Measurements from ENCODE around the gene TRPC3.

TRPC3 gene

DNA sequence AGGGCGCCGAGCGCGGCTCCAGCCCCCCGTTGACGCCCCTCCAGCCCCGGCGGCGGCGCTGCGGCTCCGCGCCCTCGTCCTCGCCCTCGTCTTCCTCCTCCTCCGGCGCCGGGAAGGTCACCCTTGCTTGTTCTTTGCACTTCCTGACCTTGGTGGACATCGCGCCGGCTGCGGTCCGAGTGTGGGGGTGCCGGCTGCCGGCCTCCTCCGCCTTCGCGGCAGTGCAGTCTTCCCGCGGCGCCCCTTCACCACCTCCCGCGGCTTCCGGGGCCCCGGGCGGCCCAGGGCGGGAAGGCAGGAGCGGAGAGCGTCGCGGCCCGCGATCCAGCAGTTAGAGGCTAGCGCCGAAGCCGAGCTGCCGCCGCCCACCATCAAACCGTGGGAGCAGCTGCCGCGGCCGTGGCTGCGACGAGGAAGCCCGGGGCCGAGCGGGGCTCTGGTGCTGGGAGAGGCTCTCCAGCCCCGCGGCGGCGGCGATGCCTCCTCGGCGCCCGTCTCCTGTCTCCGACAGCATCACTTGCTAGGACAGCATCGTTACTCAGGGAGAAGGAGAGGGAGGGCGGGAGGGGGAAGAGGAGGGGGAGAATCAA is at the start of gene TRPC3:
TSS of gene TRPC3 (minus strand) at position 540 of the 590 bp plus-strand sequence. CDS start at position 160, 380 bp downstream.
- no peak for DNase-seq (ENCODE audit: low read depth in 2 of 2)

DNA sequence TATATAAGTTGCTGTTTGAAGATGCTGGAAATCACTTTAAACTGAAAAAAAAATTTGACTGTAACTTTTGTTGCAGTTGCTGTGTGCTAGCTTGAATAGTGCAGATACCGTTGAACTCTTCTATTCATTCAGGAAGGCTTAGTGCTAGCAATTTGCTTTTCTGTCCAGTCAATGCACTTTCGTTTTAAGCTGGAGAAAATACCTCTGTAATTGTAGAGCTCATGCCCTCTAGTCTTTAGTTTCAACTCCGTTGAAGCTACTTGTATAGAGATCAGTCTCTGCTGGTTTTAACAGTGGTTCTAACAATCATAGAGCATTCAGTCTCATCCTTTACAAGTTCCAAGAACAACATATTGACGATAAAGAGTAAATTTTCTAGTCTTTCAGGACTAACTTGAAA is 49.0 kb upstream of the TRPC3 start:
- DNase-seq (ENCODE audit: low read depth in 2 of 2): no peak

DNA sequence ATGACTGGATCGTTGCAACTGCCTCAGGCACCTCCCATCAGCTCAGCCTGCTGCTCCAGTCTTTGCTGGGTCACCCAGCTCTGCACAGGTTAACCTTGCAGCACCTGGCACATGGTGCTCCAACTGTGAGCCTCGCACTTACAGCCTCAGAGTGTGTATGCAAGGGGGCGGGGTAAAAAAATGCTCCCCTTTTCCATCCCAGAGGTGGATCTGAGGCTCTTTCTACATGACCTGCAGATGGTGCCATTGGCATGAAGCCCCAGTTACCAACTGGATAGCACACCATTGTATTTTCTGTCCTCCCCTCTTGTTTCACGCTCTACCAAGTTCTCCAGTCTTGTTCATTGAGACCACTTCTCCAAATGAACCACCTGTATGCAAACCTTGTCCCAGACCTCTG is 46.2 kb upstream of the TRPC3 start:
- no peak for DNase-seq (ENCODE audit: low read depth in 2 of 2)

DNA sequence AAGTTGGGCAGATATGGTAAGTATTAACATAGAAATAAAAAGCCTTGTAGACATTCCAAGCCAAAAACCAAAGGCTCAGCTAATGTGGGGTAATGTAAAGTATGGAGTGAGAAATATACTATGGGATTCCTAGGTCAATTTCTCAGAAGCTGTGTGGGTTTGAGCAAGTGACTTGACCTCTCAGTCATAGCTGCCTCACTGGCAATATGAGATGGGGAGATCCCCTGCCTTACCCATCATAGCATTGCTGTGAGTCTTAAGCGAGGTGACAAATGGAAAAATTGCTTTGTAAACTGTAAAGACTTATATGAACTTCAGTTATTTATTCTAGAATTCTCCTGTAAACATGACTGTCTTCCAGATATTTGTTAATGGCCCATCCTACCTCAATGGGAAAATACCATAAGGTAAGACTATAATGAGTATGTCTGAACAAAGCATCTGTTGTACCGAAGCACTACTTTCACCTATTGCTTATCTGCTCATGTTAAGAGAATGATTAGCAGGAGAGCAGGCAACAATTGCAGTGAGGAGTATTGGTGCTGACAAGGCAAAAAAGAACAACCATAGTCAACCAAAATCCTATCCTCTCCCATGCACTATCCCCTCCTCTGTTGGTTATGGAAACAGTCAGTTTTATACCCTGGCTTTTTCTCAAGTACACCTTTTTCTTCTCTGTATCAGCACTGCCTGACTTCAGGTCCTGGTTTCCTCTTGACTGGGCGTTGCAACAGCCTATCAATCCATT is 44.1 kb upstream of the TRPC3 start:
- DNase-seq (ENCODE audit: low read depth in 2 of 2): no peak

DNA sequence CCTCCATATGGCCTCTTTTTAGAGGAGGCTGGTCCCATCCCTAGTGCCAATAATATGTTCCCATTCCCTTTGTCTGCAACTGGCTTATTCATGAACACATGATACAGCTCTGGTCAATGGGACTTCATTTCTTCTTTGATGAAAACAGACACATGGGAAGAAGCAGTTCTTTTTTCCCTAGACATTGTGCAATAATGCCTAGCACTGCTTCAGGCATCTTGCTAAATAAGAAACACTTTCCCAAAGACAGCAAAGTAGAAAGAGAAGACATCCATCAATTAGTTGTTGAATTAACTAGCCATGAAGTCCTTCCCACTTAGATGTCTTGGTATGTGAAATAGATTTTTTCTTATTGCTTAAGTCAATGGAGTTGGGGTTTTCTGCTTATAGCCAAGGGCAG is 40.1 kb upstream of the TRPC3 start:
- no peak for DNase-seq (ENCODE audit: low read depth in 2 of 2)

DNA sequence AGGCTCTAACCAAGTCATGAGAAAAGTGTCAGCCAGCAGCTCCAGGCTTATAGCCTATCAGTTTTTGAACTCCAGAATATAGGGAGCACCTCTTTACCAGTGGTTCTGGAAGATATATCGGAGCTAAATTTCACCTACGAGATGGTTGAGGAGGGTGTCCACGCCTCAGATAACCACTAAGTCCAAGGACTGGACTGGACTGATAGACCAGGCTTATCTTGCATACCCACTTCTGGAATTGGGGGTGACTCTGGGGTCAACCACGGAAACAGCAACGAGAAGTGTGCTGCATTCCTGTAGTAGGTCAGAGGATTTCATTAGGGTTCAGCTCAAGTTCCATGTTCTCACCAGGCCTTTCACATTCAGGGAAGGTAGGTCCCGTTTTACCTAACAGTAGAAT is 38.6 kb upstream of the TRPC3 start:
- DNase-seq (ENCODE audit: low read depth in 2 of 2): no peak

DNA sequence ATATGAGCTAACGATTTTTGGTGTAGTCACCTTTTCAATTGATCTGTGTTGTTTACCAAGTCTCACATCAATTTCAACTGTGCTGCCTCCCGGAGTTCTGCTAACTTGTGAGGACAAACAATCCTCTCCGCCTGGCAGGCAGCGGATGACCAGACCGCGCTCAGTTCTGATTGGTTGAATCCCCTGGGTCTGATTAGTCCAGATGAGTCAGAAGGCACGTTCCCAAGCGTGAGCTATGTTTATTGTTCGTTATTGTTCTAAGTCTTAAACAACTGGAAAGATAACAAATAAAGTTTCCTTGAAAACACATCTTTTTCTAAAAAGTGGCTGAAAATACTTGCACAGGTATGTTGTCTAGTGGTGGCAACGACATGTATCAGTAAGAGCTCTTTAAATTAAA is 37.9 kb upstream of the TRPC3 start:
- no peak for DNase-seq (ENCODE audit: low read depth in 2 of 2)

DNA sequence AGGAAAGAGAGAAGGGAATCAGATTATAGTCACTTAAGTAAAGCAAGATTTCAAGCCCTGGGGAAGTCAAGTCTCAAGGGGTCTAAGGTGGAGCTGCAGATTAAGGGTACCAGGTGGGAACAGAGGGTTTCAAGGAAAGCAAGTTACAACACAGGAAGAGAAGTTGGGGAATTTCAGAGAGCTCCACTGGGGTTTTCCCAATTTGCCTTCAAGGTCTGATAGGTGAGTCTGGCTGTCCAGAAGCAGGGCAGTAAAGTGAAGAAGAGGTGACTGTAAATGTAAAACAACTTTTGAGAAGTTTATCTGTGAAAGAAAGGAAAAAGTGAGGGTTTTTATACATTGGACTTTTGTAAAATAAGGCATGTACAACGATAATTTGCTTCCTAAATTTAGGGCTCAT is 37.1 kb upstream of the TRPC3 start:
- DNase-seq (ENCODE audit: low read depth in 2 of 2): no peak

DNA sequence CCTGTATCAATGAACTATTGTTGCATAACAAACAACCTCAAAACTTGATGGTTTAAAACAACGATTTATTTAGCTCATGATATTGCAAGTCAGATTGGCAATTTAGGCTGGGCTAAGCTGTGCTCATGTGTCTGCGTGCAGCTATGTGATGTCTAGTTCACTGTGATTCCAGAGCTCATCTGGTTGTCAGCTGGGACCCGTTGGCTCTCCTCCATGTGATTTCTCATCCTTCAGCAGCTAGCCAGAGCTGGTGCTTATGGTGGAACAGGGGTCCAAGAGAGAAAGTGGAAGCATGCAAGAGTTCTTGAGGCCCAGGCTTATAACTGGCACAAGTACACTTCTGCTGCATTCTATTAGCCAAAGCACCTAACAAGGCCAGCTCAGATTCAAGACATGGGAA is 28.8 kb upstream of the TRPC3 start:
- no peak for DNase-seq (ENCODE audit: low read depth in 2 of 2)

DNA sequence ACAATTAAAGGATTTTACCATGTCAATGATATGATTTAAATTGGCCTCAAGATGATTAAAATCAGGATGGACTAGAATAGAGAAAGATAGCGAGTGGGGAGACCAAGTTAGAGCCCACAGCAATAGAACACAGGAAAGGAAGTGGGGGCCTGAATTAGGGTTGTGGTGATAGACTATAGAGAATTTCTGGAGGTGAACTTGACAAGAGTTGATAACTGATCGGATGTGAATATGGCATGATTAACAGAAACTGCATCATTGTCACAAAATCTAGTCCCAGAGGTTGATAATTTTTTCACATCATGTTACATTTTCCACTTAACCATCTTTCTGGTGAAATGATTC is 26.3 kb upstream of the TRPC3 start:
- no peak for DNase-seq (ENCODE audit: low read depth in 2 of 2)

DNA sequence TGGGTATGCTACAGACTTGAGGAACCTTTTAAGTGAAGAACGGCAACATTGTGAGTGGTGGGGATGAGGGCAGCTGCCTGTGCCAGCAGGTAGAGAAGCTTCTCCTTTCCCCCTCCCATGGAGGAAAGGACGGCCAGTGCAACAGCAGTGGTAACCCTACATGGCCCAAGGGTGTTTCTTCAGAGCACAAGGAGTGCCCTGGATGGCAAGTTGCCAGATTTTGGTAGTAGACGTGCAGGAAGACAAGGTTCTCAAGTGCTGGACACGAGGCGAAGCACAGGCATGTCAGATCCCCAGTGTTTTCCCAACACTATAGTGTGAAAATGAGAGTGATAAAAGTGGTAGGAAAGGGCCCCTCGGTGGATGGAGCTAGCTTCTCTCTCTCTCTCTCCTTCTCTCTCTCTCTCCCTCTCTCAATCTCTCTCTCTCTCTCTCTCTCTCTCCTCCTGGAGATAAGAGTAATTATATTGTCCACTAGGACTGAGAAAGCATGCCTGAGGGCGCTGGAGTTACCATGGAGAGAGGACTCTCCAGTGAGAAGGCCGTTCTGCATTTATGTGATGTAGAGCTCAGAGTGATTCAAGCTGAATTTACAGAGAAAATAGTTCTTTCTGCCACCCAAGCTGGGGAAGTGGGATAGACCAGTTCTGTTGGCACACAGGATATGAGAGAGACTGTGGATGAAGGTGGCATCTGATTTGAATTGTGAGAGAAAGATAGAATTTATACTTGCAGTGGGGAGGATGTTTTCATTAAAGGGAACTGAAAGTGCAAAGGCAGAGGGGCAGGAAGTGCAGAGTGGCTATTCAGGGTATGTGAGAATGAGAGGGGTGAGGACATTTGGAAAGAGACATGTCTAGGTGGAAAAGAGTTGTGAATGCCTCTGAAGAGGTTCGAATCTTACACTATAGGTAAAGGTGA is 25.7 kb upstream of the TRPC3 start:
- DNase-seq (ENCODE audit: low read depth in 2 of 2): no peak

DNA sequence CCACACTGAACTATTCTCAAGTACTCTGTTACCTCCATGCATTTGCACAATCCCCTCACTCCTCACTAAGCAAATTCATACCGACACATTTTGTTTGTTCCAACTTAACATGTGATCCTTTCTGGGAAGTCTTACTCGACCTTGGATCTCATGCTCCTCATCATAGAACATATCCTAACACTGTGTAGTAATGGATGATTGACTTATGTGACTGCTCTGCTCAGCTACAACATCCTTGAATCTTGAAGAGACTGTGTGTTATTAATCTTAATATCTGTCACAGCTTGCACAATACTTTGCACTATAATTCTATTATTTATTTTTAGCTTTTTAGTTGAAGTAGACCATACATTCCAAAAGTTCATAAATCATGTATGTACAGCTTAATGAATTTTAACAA is 23.9 kb upstream of the TRPC3 start:
- no peak for DNase-seq (ENCODE audit: low read depth in 2 of 2)

DNA sequence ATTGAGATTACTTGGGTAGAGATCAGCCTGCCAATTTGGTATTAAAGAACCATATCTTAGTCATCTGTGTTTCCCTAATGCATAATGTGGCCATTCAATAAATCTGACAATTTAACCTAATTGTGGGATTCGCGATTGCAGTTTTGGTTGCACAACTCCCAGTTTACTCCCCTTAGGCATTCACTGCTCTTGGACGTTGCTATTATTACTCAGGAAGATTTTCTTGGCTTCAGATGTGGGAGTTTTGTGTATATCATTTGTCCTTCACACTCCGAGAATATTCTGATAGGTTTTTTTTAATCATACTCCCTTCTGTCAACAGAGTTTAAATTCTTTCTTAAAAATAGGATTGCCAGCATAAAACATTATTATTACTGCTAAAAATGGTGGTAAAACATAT is 22.0 kb upstream of the TRPC3 start:
- no peak for DNase-seq (ENCODE audit: low read depth in 2 of 2)

DNA sequence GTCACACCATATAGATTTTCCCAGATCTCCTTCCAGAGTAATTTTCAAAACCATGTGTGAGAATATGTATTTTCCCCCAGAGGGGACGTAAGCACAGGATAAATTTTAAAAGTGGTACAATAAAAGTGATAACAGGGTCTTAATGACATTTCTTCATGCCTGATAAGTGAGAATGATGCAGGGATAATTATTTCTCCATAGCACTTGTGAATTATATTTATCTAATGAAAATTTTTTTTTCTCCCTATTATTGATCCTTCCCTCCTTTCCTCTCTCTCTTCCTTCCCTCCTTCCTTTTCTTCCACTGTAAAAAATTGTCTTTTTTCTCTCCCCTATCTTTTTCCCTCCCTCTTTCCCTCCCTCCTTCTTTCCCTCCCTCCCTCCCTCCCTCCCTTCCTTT is 17.0 kb upstream of the TRPC3 start:
- DNase-seq (ENCODE audit: low read depth in 2 of 2): no peak

DNA sequence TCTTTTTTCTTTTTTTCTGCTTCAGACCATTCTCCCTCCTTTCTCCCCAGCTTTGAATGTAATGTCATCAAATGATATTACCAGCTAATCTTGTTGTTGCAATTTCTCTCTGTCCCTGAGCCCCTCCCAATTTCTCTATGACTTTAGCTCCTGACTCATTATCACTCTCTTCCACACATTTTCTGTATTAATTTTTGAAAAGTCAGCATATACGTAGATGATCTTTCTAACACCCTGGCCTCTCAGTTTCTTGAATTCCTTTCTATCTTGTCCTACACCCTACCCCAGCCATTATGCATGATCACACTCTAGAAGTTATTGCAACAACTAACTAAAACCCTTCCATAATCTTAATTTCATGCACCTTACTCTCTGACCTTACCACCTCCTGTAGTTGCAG is 13.1 kb upstream of the TRPC3 start:
- DNase-seq (ENCODE audit: low read depth in 2 of 2): no peak

DNA sequence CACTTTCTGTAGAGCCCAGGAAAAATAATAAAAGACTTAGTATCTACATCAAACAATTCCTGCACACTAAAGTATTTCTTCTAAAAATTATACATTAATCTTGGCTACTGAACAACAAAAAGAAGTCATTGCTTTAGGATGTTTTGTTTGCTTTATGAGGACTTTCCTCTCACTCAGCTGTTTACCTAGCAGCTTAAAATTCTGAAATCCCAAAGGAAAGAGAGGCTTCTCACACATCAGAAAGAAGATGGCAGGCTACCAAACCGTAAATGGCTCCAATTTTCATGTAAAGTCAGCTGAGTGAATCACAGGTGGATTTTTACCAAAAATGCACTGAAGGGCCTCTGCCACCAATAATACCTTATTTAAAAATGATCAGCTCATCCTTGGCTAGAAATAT is 9.0 kb upstream of the TRPC3 start:
- no peak for DNase-seq (ENCODE audit: low read depth in 2 of 2)

DNA sequence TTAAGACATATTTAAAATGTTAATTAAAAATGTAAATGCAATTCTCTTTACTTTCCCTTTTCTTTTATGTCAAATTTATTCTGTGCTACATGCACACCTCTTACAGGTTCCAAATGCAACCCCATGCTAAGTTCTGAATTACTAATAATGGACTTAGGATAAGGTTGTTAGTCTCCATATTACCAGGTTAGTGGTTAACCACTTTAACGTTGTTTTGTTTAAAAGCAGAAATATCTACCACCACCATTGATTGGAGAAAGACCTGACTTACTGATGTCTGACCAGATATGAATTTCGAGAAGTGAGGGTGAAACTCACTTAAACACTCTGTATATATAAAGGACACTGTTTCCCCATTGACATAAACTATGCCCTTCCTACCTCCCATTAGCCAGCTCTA is 6.9 kb upstream of the TRPC3 start:
- no peak for DNase-seq (ENCODE audit: low read depth in 2 of 2)

DNA sequence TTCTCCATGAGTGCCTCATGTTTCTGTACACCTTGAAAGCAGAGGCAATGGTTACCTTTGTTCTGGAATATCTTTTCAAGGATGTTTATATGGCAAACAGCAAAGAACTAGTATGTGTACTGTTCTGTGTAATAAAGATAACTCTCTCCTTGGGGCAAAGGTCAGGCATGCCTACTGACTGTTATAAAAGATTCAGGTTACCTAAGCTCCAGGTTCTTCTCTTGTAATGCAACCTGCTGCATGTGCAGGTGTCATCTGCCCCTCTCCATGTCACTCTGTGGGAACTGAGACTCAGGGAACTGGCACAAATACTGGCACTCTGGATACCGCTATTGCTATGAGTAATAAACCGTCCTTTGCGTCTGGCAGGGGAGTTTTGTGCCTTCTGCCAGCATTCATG is 5.4 kb upstream of the TRPC3 start:
- no peak for DNase-seq (ENCODE audit: low read depth in 2 of 2)

DNA sequence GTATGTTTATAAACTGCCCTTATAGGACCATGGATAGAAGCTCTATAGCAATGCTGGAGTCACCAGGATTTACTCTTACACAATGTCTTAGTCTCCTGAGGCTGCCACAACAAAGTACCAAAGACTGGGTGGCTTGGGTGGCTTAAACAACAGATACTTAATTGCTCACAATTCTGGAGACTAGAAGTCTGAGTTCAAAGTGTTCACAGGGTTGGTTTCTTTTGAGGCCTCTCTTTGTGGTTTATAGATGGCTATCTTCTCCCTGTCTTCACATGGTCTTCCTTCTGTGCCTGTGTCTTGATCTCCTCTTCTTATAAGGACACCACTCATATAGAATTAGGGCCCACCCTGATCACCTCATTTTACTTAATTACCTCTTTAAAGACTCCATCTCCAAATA is 2.0 kb upstream of the TRPC3 start:
- no peak for DNase-seq (ENCODE audit: low read depth in 2 of 2)

DNA sequence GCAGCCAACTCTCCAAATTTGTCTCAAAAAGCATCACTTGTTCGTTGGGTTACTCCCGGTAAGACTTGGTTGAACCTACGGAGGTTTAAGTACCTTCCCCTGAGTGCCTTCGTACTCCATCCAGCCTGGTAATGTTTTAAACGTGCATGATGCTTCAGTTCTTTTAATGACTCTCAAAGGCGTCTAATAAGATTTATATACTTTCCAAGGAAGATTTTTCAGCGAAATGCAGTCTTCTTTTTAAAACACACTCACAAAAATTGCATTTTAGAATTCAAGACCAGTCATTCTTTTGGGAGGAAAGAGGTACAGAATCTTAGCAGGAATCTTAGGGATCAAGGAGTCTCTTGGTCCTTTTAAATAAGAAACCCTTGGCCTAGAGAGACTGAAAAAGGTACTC is 430 bp upstream of the TRPC3 start:
- no peak for DNase-seq (ENCODE audit: low read depth in 2 of 2)

DNA sequence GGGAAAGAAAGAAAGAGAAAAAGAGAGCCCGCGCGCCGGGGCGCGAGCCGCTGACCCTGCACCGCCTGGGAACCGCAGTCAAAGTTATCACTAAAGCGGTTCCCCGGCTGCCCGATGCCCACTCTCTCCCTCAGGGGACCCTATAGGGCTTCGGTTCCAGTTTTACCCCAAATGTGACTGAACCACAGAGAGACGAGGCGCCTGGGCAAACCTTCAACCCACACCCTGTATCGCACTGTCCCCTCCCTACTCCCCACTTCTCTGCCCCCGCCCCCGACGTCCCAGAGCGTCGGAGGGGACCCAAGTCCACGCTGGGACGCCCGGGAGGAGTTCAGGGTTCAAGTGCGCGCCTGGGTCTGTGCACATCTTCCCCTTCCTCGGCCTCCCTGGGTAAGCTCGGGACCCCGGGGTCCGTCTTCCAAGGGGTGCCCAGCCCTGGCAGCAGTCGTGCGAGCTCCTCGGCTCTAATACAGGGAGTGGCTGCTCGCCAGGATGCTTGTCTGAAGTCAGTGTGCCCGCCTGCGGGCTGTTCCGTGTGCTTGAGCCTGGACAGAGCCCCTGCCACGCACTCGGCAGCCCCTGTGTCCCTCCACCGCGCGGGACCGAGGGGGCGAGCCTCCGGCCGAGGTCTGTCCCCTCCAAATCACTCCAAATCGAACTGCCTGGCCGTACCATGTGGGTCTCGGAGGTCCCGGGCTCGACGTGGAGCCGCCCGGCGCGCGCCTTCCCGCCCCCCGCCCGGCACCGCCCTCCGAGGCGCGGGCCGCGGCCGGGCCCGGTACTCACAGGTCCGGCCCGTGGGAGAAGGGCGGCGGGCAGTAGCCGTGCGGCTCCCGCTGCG is 960 bp downstream of the TRPC3 start:
- DNase-seq (ENCODE audit: low read depth in 2 of 2): no peak

DNA sequence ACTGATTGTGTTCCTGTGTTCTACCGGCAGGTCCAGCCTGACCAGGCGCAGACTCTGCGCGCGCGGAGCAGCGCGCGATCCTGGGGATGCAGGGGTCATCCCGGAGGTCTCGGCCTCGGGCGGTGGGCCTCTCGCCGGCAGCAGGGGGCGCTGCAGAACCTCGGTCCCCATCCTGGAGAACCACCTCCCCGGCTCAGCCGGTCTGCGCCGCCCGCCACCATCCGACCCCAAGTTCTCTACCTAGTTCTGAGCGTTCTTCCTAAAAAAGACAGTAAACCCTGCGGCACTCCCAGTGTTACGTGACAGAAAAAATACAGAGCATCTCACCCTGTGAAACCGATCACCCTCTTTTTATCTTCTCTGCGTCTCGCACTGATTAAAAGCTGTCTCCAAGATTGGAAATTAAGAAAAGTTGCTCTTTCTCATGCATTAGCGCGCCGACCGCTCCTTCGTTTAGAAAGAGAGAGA is 1.6 kb downstream of the TRPC3 start:
- peak; percentile 52 to 73 for DNase-seq (ENCODE audit: low read depth in 2 of 2)
